B cell (primary cell): ENCODE measurements around the gene SSH3. TPM values are rescaled to one million over a fixed set of nuclear protein-coding genes. Genes with fewer than 3 reads are reported as not detected.

Experiments
- ATAC-seq: fragments of 200-7000 bp; cut with Tn5 transposase; one replicate; pipeline ENCODE4 v1.10.0; 2021; ENCODE audit warnings: low read depth, mild to moderate bottlenecking, moderate number of reproducible peaks, moderate library complexity
- CTCF ChIA-PET: fragments of 350-600 bp; sonication (Branson Sonifier 250); formaldehyde crosslinking; loops from one replicate; lab custom pipeline; 2021; ENCODE audit warnings: antibody characterized with exemption, inconsistent platforms; lab: Charles Lee
- POLR2A ChIA-PET: fragments of 350-600 bp; sonication (Branson Sonifier 250); formaldehyde crosslinking; loops from one replicate; lab custom pipeline; 2021; ENCODE audit warnings: antibody characterized with exemption; lab: Charles Lee
- DNase-seq: peaks from one replicate; pipeline ENCODE4 v3.0.0; 2013
- H2AFZ ChIP-seq: 2 replicates; pipeline ENCODE4 v1.6.1; 2012; ENCODE audit warnings: mild to moderate bottlenecking, low read depth, low read length; ENCODE audit not compliant: insufficient read depth, poor library complexity, severe bottlenecking
- H3K27ac ChIP-seq, 2 donors: 1 replicate in 1 of 2; 2 replicates in 1 of 2; pipeline ENCODE4 v1.5.1; 2012 to 2013; ENCODE audit warnings: low read length in 2 of 2, mild to moderate bottlenecking in 2 of 2, moderate library complexity in 1 of 2
- H3K27me3 ChIP-seq, 4 experiments: fragments of 200-600 bp in 1 of 4; sonication (generic) in 1 of 4; replicated peaks in 1 of 4; 1 replicate in 2 of 4; 2 replicates in 2 of 4; pipeline versions ENCODE4 v1.6.1 to v1.7.0; 2013 to 2016; ENCODE audit warnings: low read length in 3 of 4, mild to moderate bottlenecking in 2 of 4, mixed read lengths in 1 of 4, moderate library complexity in 1 of 4; ENCODE audit not compliant: insufficient read depth in 4 of 4, control insufficient read depth in 3 of 4; ENCODE audit errors: control extremely low read depth in 1 of 4
- H3K36me3 ChIP-seq, 2 experiments: replicated peaks in 1 of 2; 1 replicate in 1 of 2; 2 replicates in 1 of 2; pipeline versions ENCODE4 v1.6.1 to v1.7.1; 2013; ENCODE audit warnings: low read length in 1 of 2; ENCODE audit not compliant: insufficient read depth in 2 of 2, control insufficient read depth in 1 of 2; ENCODE audit errors: control extremely low read depth in 1 of 2, extremely low read depth in 1 of 2
- H3K4me1 ChIP-seq, 2 donors: fragments of 200-600 bp in 1 of 2; sonication (generic) in 1 of 2; 1 replicate in 1 of 2; 2 replicates in 1 of 2; pipeline versions ENCODE4 v1.5.1 to v1.6.1; 2013 to 2017; ENCODE audit warnings: low read length in 2 of 2; ENCODE audit not compliant: control insufficient read depth in 2 of 2, insufficient read depth in 2 of 2
- H3K4me2 ChIP-seq: replicated peaks from 2 replicates; pipeline ENCODE3; 2012; ENCODE audit warnings: mild to moderate bottlenecking, low read depth, low read length; ENCODE audit not compliant: poor library complexity, severe bottlenecking
- H3K4me3 ChIP-seq, 5 experiments: fragments of 200-600 bp in 1 of 5; sonication (generic) in 1 of 5; 1 replicate in 3 of 5; 2 replicates in 2 of 5; pipeline versions ENCODE4 v1.5.1 to v1.7.0; 2011 to 2016; ENCODE audit warnings: low read length in 4 of 5, mild to moderate bottlenecking in 4 of 5, low read depth in 2 of 5, control low read depth in 1 of 5, moderate library complexity in 1 of 5; ENCODE audit not compliant: insufficient read depth in 1 of 5; ENCODE audit errors: control extremely low read depth in 1 of 5, extremely low read depth in 1 of 5
- H3K79me2 ChIP-seq: fragments of 200-600 bp; sonication (generic); one replicate; pipeline ENCODE4 v1.6.0; 2016; ENCODE audit warnings: low read length; ENCODE audit not compliant: control insufficient read depth, insufficient read depth
- H3K9ac ChIP-seq: fragments of 200-600 bp; sonication (generic); 2 replicates; pipeline ENCODE4 v1.6.1; 2017; ENCODE audit warnings: mild to moderate bottlenecking, low read length, moderate library complexity
- H3K9me3 ChIP-seq, 3 donors: one replicate each; pipeline versions ENCODE4 v1.6.1 to v1.7.1; 2013; ENCODE audit warnings: low read length in 2 of 3; ENCODE audit not compliant: control insufficient read depth in 2 of 3, insufficient read depth in 1 of 3; ENCODE audit errors: control extremely low read depth in 1 of 3
- H4K20me1 ChIP-seq: 2 replicates; pipeline ENCODE4 v1.6.0; 2012; ENCODE audit warnings: mild to moderate bottlenecking, low read length; ENCODE audit not compliant: insufficient read depth, control insufficient read depth, poor library complexity, severe bottlenecking
- H3K27ac Mint-ChIP-seq: one replicate; pipeline ENCODE4 v1.8.0; 2021; ENCODE audit warnings: mixed read lengths
- H3K27me3 Mint-ChIP-seq: one replicate; pipeline ENCODE4 v1.8.0; 2021; ENCODE audit warnings: mixed read lengths
- H3K4me1 Mint-ChIP-seq: one replicate; pipeline ENCODE4 v1.8.0; 2021; ENCODE audit warnings: mixed read lengths
- H3K4me3 Mint-ChIP-seq: one replicate; pipeline ENCODE4 v1.8.0; 2021; ENCODE audit warnings: mixed read lengths
- H3K9me3 Mint-ChIP-seq: one replicate; pipeline ENCODE4 v1.8.0; 2022; ENCODE audit warnings: mixed read lengths; ENCODE audit not compliant: insufficient read depth
- CTCF ChIP-seq: fragments of 200-600 bp; IDR thresholded peaks from one replicate; pipeline ENCODE4 v1.8.0; 2022; ENCODE audit warnings: antibody characterized with exemption, mild to moderate bottlenecking
- EZH2 ChIP-seq: IDR thresholded peaks from 2 replicates; pipeline ENCODE4 v1.6.1; 2012; ENCODE audit warnings: borderline replicate concordance, low read depth, mild to moderate bottlenecking, moderate library complexity, low read length; ENCODE audit not compliant: insufficient read depth, poor library complexity, severe bottlenecking
- WGBS: methylation state at CpG from one replicate; pipeline ENCODE4 v1.1.5; 2013; ENCODE audit warnings: missing lambda C conversion rate; ENCODE audit not compliant: insufficient coverage; 5-methylcytosine and 5-hydroxymethylcytosine counted together
- intact Hi-C: fragments of 100-400 bp; cut with micrococcal nuclease; formaldehyde crosslinking; loops from one replicate; pipeline ENCODE4 v1.10.0; 2022
- polyA plus RNA-seq: library from polyadenylated mRNA; depleted of rRNA; stranded (reverse); fragments of >200 nt; gene quantifications from 2 replicates; pipeline ENCODE4 v1.2.3, GENCODE V29; 2012
- total RNA-seq, 2 donors: library from RNA; stranded (reverse); fragments of 120-200 nt in 1 of 2; gene quantifications; 1 replicate in 1 of 2; 2 replicates in 1 of 2; pipeline versions ENCODE4 v1.2.3 to v1.2.4, GENCODE V29; 2013 to 2022

SSH3 gene
- total and polyA plus RNA-seq, 2 donors (not counting 1 experiment from before 2014, with no cell fraction given): 4.0 to 7.2 TPM

DNA sequence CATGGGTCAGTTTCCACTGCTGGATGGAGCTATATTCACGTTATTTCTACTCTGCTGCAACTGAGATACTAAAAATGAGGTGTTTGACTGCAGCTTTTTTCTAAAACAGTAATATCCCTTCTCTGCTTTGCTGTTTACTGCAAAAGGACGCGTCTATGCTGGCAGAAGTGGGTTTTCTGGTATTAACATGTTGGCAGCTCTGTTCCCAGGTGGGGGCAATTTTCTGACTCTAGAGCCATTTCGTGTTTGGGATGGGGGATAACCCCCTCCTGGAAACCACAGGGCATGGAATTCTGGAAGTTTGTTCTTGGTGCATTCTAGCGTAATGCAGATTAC lies 32.2 kb upstream of the SSH3 start:
- H3K27me3 Mint-ChIP-seq: no peaks in the 10 kb centered on the region
- Histone ChIP-seq H3K4me2 (peak overlapping the region; percentile 92), H3K9me3 (no peaks in the 10 kb centered on the region), H3K27me3 (no peaks in the 10 kb centered on the region), H2AFZ (no peak overlapping the region), H3K27ac (peak overlapping the region; percentile 73 to 82), H3K79me2 (peaks cover 96% of the 10 kb centered on the region), H4K20me1 (peaks cover 90% of the 10 kb centered on the region), H3K4me3 (peak overlapping the region; percentile 0 to 89 (median 80)), H3K4me1 (peaks cover 86 to 88% of the 10 kb centered on the region in 2 donors), H3K9ac (peak overlapping the region; percentile 95), H3K36me3 (peaks cover 0 to 74% of the 10 kb centered on the region in 2 experiments)
- peak overlapping the region; percentile 98 for H3K4me3 Mint-ChIP-seq
- peaks cover 86% of the 10 kb centered on the region for H3K4me1 Mint-ChIP-seq
- TF ChIP-seq CTCF: no peak
- no peak for TF ChIP-seq EZH2
- intact Hi-C loops: no loop called here
- WGBS: 0% methylated on average over 3 of the region's 5 CpGs
- ATAC-seq (no peak), DNase-seq (no peak)
- H3K9me3 Mint-ChIP-seq: no peaks in the 10 kb centered on the region
- ChIA-PET CTCF (interaction anchor here (1.0 to 4.6 kb wide), 11 partner anchors 9 to 234 kb away, joined by 3 to 24 read pairs (median 5); partner anchors contain the start of genes ANKRD13D and PITPNM1), POLR2A (interaction anchor here (0.6 to 7.8 kb wide), 7 partner anchors 11 to 379 kb away, joined by 3 to 131 read pairs (median 6); partner anchors contain the start of genes ACY3, ANKRD13D and RAD9A)
- peak overlapping the region; percentile 98 for H3K27ac Mint-ChIP-seq

- Histone ChIP-seq H3K36me3 (peaks cover 0 to 78% of the 10 kb centered on the region in 2 experiments), H2AFZ (no peak overlapping the region), H3K27ac (peak overlapping the region; percentile 73 to 82), H3K27me3 (no peaks in the 10 kb centered on the region), H3K4me1 (peaks cover 91 to 93% of the 10 kb centered on the region in 2 donors), H3K9ac (peak overlapping the region; percentile 95), H3K79me2 (peaks cover 100% of the 10 kb centered on the region), H4K20me1 (peaks cover 91% of the 10 kb centered on the region), H3K4me2 (peak overlapping the region; percentile 92), H3K4me3 (peak overlapping the region in 4 of 5 experiments; percentile 0 to 89 (median 82)), H3K9me3 (no peaks in the 10 kb centered on the region)
- peak overlapping the region; percentile 98 for H3K4me3 Mint-ChIP-seq
- 3% methylated on average over 19 of the region's 19 CpGs for WGBS
- TF ChIP-seq CTCF (no peak), EZH2 (no peak)
- intact Hi-C loops: no loop called here
- CTCF ChIA-PET: interaction anchor here (1.1 to 4.6 kb wide), 11 partner anchors 9 to 234 kb away, joined by 3 to 24 read pairs (median 5); partner anchors contain the start of genes ANKRD13D and PITPNM1
- peaks cover 92% of the 10 kb centered on the region for H3K4me1 Mint-ChIP-seq
- POLR2A ChIA-PET: interaction anchor here (0.6 to 7.8 kb wide), 8 partner anchors 11 to 379 kb away, joined by 3 to 131 read pairs (median 7); partner anchors contain the start of genes ACY3, ANKRD13D, POLD4 and RAD9A
- DNase-seq (peak; percentile 65), ATAC-seq (peak; percentile 29)
- H3K27me3 Mint-ChIP-seq: no peaks in the 10 kb centered on the region
- H3K9me3 Mint-ChIP-seq: no peaks in the 10 kb centered on the region
- H3K27ac Mint-ChIP-seq: peak overlapping the region; percentile 98
Measured at GRCh38 chr11:67271541-67272284, 31.6 kb upstream of the SSH3 start.
